PC-3 (cell line): ENCODE data around the gene RNF157. TPM values are rescaled to one million over a fixed set of nuclear protein-coding genes. Genes with fewer than 3 reads are reported as not detected.
A peak's percentile ranks its signal among the peaks of the same experiment; 100 is the strongest.

Experiments
- ATAC-seq: fragments of 200-7000 bp; cut with Tn5 transposase; 2 replicates; pipeline ENCODE4 v1.9.1; 2020; ENCODE audit warnings: mild to moderate bottlenecking, moderate library complexity
- BruUV-seq: library from RNA; stranded (reverse); fragments of 400-500 nt; replicated peaks from 2 replicates; lab custom pipeline; 2021; lab: Mats Ljungman, UMichigan
- CTCF ChIA-PET: fragments of 300-600 bp; sonication (Branson Sonifier 250); formaldehyde crosslinking; loops from one replicate; lab custom pipeline; 2022; ENCODE audit warnings: antibody characterized with exemption; lab: Charles Lee
- POLR2A ChIA-PET: fragments of 300-600 bp; sonication (Branson Sonifier 250); formaldehyde crosslinking; loops from one replicate; lab custom pipeline; 2022; ENCODE audit warnings: antibody characterized with exemption; ENCODE audit not compliant: unreplicated experiment; lab: Charles Lee
- DNase-seq: peaks from one replicate; pipeline ENCODE4 v3.0.0-alpha.2; 2015
- H2AFZ ChIP-seq: fragments of 300-600 bp; sonication (generic); 2 replicates; pipeline ENCODE4 v1.6.0; 2016; ENCODE audit warnings: antibody characterized with exemption, low read length
- H3F3A ChIP-seq: fragments of 300-600 bp; sonication (generic); one replicate; pipeline ENCODE4 v1.6.0; 2017; ENCODE audit warnings: antibody characterized with exemption, low read length, control low read depth, mild to moderate bottlenecking; ENCODE audit not compliant: unreplicated experiment
- H3K27ac ChIP-seq: fragments of 300-600 bp; sonication (generic); 2 replicates; pipeline ENCODE4 v1.5.1; 2016; ENCODE audit warnings: mild to moderate bottlenecking, low read length
- H3K27me3 ChIP-seq: fragments of 300-600 bp; sonication (generic); 2 replicates; pipeline ENCODE4 v1.6.1; 2016; ENCODE audit warnings: low read length, mixed read lengths
- H3K36me3 ChIP-seq: fragments of 300-600 bp; sonication (generic); 2 replicates; pipeline ENCODE4 v1.6.1; 2016; ENCODE audit warnings: low read depth, mixed run types, low read length, mixed read lengths
- H3K4me1 ChIP-seq: fragments of 300-600 bp; sonication (generic); 2 replicates; pipeline ENCODE4 v1.5.1; 2016; ENCODE audit warnings: low read length; ENCODE audit not compliant: insufficient read depth
- H3K4me2 ChIP-seq: fragments of 300-600 bp; sonication (generic); 2 replicates; pipeline ENCODE4 v1.6.0; 2016; ENCODE audit warnings: low read length
- H3K4me3 ChIP-seq: fragments of 300-600 bp; sonication (generic); 2 replicates; pipeline ENCODE4 v1.5.1; 2016; ENCODE audit warnings: mild to moderate bottlenecking, low read length, mixed read lengths
- H3K79me2 ChIP-seq: fragments of 300-600 bp; sonication (generic); 2 replicates; pipeline ENCODE4 v1.6.1; 2017; ENCODE audit warnings: low read length, mixed read lengths
- H3K9ac ChIP-seq: fragments of 300-600 bp; sonication (generic); 2 replicates; pipeline ENCODE4 v1.6.0; 2016; ENCODE audit warnings: mild to moderate bottlenecking, low read length
- H3K9me2 ChIP-seq: fragments of 300-600 bp; sonication (generic); replicated peaks from 2 replicates; pipeline ENCODE4 v1.6.1; 2016; ENCODE audit warnings: mixed run types, low read length, mixed read lengths
- H3K9me3 ChIP-seq: fragments of 300-600 bp; sonication (generic); 2 replicates; pipeline ENCODE4 v1.6.1; 2016; ENCODE audit warnings: low read length, mixed read lengths
- H4K20me1 ChIP-seq: fragments of 300-600 bp; sonication (generic); 2 replicates; pipeline ENCODE4 v1.6.1; 2016; ENCODE audit warnings: low read length, mixed read lengths
- EZH2 ChIP-seq: fragments of 300-600 bp; sonication (generic); IDR thresholded peaks from one replicate; pipeline ENCODE4 v1.6.1; 2017; ENCODE audit warnings: antibody characterized with exemption, mild to moderate bottlenecking, low read length; ENCODE audit not compliant: unreplicated experiment
- EZH2phosphoT487 ChIP-seq: fragments of 300-600 bp; sonication (generic); IDR thresholded peaks from 2 replicates; pipeline ENCODE4 v1.6.1; 2018; ENCODE audit warnings: mild to moderate bottlenecking, antibody characterized with exemption, low read length, borderline replicate concordance
- intact Hi-C: fragments of 100-400 bp; cut with micrococcal nuclease; formaldehyde crosslinking; loops from 2 replicates; pipeline ENCODE4 v1.9.0; 2023
- total RNA-seq: library from RNA; depleted of rRNA; stranded (reverse); fragments of >200 nt; gene quantifications from 2 replicates; pipeline ENCODE4 v1.2.3, GENCODE V29; 2014
- TF ChIP-seq, protein P1 (sequence below): fragments of 300-600 bp; sonication (generic); conservative IDR thresholded peaks from 2 replicates; pipeline ENCODE4 v1.5.1; 2017; ENCODE audit warnings: antibody characterized with exemption, low read depth, mild to moderate bottlenecking, low read length

The RNF157 gene
- total RNA-seq, 1 experiment from 2014 or later: 7.4 TPM

DNA sequence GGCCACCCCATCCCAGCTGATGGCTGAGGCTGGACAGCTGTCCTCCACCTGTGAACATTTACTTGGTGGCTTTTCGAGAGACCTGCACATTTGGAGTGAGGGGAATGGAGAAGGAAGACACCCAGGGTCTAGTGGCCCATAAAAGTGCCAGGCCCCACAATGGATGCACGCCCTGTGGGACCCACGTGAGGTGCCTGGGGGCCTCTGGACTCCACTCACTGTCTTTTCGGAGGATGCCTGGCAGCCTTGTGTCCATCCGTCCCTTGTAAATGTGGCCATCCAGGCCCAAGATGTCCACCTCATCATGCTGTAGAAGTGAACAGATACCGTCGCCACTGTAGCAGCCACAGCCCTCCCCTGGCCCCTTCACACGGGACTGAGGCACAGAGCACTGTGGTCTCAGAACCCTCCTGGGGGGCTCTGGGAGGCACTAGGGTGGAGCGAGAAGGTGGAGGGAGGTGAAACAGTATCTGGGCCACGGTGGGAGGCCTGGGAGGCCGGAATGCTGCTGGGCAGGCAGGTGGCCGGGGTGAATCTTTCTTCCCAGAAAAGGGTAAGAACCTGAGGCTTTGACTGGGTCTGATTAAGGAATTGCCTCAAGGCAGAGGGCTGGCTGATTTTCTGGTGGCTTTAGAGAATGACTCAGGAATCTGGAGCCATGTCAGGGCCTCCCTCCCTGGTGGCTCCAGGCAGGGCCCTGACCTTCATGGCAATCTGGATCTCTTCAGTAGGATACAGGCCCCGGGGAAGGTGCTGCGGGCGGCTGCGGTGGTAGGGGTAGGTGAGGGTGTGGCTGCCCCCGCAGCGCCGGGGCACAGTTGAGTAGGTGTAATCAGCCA is 36.4 kb upstream of the RNF157 start:
- TF ChIP-seq EZH2phosphoT487 (no peak), EZH2 (no peak)
- TF ChIP-seq, protein P1, sequence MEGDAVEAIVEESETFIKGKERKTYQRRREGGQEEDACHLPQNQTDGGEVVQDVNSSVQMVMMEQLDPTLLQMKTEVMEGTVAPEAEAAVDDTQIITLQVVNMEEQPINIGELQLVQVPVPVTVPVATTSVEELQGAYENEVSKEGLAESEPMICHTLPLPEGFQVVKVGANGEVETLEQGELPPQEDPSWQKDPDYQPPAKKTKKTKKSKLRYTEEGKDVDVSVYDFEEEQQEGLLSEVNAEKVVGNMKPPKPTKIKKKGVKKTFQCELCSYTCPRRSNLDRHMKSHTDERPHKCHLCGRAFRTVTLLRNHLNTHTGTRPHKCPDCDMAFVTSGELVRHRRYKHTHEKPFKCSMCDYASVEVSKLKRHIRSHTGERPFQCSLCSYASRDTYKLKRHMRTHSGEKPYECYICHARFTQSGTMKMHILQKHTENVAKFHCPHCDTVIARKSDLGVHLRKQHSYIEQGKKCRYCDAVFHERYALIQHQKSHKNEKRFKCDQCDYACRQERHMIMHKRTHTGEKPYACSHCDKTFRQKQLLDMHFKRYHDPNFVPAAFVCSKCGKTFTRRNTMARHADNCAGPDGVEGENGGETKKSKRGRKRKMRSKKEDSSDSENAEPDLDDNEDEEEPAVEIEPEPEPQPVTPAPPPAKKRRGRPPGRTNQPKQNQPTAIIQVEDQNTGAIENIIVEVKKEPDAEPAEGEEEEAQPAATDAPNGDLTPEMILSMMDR: no peak
- H3K27ac ChIP-seq: peak overlapping the region; percentile 61
- H3F3A ChIP-seq: no peaks in the 10 kb centered on the region
- DNase-seq (peak; percentile 88), ATAC-seq (peak; percentile 39)
- peaks cover 13% of the 10 kb centered on the region for H3K4me1 ChIP-seq
- ChIA-PET POLR2A (no interaction called here), CTCF (no interaction called here)
- H3K9me3 ChIP-seq: no peaks in the 10 kb centered on the region
- H3K27me3 ChIP-seq: no peaks in the 10 kb centered on the region
- H3K4me2 ChIP-seq: peak overlapping the region; percentile 2; the same call in 1 of the 2 replicates
- BruUV-seq: no TSS peak
- H4K20me1 ChIP-seq: no peaks in the 10 kb centered on the region
- no peaks in the 10 kb centered on the region for H3K79me2 ChIP-seq
- H3K9ac ChIP-seq: peak overlapping the region; percentile 3; the same call in 1 of the 2 replicates
- no peak overlapping the region for H3K4me3 ChIP-seq
- no peaks in the 10 kb centered on the region for H3K36me3 ChIP-seq
- intact Hi-C loops: loop anchor here (10.0 kb wide), 1 partner anchor 372 kb away; the partner anchor contains the start of gene MRPL38
- H3K9me2 ChIP-seq: no peaks in the 10 kb centered on the region
- peak overlapping the region; percentile 40; the same call in 1 of the 2 replicates for H2AFZ ChIP-seq

DNA sequence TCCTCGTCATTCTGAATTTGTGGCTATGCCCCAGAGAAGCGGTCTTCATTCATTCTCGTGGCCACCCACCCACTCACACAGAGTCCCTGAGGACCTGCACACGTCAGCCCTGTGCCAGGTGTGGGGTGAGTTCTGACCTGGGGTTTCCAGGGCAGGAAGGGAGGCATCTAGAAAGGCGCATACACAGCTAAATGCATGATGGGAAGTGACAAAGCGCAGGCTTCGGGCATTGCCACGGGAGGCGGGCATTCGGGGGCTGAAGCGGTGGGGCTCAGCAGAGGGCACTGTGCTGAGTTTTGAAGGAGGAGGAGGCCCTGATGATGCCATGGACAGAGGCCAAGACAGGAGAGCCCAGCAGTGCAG is 35.8 kb upstream of the RNF157 start:
- Histone ChIP-seq H3K9ac (no peak overlapping the region), H3K27me3 (no peaks in the 10 kb centered on the region), H3K79me2 (no peaks in the 10 kb centered on the region), H3K9me3 (no peaks in the 10 kb centered on the region), H3K27ac (no peak overlapping the region), H3K36me3 (no peaks in the 10 kb centered on the region), H3K4me2 (no peak overlapping the region), H4K20me1 (no peaks in the 10 kb centered on the region), H3K4me1 (peaks cover 13% of the 10 kb centered on the region), H2AFZ (no peak overlapping the region), H3K4me3 (no peak overlapping the region), H3K9me2 (no peaks in the 10 kb centered on the region), H3F3A (no peaks in the 10 kb centered on the region)
- TF ChIP-seq, protein P1: peak; percentile 22; the same call in 1 of the 2 replicates
- TF ChIP-seq EZH2phosphoT487: no peak
- ATAC-seq (no peak), DNase-seq (no peak)
- intact Hi-C loops: loop anchor here (10.0 kb wide), 1 partner anchor 371 kb away; the partner anchor contains the start of gene MRPL38
- ChIA-PET CTCF (no interaction called here), POLR2A (no interaction called here)
- no TSS peak for BruUV-seq
